ENCODE data around the gene RPL27.

GRCh38 chr17:43013296-43013695 is 15.1 kb downstream of the RPL27 start:
- TF ChIP-seq CTCF (IDR thresholded peaks at IDR 0.05) (no peak), POLR2A (IDR thresholded peaks at IDR 0.05) (no peak), POLR2AphosphoS5 (IDR thresholded peaks at IDR 0.05) (no peak)

Measured in breast epithelium (tissue), 3 donors.